ENCODE measurements around the gene WNT3.
"Not testable (repeated sequence)": the region's sequence is repeated elsewhere in the genome, so short reads cannot be mapped to it uniquely, and the experiment has no call there.

The WNT3 gene

DNA sequence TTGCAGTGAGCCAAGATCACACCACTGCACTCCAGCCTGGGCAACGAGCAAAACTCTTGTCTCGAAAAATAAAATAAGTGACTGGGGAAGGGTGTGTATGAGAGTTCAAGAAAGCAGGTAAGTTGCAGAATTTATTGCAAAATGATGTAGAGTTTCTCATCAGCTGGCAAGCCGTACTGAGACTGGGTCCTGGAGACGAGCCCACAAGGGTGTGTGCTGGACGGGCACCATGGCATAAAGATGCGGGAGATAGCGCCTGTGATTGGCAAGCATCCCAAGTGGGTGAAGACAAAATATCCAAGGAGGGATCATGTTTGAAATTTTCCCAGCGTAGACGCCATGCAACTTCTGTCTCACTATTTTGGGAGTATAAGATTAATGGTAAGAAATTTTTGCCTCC, 59.4 kb downstream of the WNT3 start:
- DNase-seq, result no peak

DNA sequence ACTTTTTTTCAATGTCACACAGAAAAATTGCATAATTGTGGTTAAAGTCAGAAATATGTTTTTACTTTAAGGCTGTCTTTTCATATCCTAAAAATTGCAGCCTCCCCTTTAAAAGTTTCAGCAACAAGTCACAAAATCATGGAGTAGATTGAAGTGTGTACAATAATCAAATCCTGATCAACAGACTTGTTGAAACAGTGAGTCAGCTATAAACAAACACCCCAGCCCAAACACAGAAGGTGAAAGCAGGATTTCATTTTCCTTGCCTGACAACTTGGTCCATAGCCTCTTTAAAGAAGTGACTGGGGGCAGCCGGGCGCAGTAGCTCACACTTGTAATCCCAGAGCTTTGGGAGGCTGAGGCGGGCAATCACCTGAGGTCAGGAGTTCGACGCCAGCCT, 59.9 kb downstream of the WNT3 start:
- no peak for DNase-seq

DNA sequence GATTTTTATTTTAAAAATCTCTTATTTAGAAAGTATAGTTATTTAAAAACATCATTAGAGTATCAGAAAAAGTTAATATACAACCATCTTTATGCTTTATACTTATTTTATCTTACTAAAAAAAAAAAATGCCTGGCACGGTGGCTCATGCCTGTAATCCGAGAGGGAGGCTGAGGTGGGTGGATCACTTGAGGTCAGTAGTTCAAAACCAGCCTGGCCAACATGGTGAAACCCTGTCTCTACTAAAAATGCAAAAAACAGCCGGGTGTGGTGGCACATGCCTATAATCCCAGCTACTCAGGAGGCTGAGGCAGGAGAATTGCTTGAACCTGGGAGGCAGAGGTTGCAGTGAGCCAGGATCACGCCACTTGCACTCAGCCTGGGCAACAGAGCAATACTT, 60.9 kb downstream of the WNT3 start:
- DNase-seq, result not testable (repeated sequence)

DNA sequence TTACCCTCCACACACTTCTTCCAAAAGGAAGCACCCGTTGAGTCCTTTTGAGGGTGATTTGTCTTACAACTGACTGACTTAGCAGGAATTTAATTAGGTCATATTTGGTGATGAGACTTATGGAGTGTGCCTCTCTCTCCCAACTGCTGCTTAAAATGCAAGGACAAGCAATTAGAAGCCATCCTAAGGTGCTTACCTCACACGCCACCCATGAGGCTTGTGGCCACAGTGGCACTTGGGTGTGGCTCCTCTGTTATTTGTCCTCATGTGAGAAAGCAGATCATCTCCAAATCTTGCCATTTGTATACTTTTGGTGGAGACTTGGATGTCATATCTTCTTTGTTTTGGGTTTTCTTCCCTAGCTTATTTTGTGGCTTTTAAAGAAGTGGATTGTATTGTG, 61.6 kb downstream of the WNT3 start:
- DNase-seq, result no peak

DNA sequence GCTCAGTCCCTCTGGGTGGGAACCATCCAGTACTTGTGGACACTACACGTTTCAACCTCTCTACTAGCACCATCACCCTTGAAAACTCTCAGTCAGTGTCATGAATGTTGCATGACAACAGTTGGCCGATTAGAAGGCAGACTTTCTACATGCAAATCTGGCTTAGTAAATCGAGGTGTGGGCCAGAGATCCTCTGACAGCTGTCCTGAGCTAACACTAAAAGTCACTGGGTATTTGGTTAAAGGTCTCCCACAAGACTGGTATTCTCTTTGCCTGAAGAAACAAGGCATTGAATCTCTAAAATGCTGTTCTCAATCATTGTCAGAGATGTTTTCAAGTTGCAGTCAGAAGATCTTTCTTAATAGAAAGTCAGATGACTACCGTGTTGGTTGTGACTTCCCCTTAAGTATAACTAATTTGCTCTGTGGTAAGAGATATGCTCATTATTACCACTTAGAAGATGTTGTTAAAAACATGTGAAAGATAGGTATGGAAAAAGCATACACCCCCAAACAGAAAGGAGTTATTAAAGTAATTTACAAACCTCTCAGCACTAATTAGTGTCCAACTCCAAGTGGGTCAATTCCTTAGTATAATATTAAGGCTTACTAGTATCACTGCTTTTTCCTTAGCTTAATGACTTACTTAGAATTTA, 62.3 kb downstream of the WNT3 start:
- no peak for DNase-seq

DNA sequence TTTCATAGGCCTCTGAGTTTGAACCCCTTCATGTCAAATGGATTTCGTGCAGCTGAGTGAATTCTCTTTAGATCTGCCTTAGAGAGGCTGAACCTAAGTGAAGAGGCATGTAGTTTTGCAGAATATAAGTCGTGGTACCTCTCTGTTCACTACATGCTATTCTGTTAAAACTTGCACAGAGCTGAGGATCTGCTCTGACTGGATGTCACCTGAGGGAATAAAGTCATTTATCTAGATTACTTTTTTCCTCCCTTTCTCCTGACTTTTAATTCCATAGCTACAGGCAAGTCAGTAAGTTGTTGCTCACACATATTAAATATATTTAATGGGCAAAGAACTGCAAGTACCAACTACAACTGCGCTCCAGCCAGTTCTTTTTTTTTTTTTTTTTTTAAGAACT, 64.7 kb downstream of the WNT3 start:
- DNase-seq, result no peak

DNA sequence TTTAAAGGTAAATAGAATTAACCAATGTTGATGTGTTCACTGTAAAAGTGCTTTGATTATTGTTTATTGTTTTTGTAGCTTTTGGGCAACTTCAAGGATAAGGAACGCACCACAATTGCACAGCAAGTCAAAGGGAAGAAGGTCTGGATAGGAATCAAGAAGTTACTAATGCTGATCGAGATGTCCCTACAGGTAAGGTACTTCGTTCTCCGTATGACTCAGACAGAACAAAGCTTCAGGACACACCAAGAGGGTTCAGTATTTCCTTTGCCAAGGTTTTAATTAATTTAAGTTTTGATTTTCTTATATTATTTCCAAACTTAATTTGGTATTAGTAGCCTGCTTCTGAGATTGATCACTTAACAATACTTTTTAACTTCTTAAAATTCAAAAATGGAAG, 67.1 kb downstream of the WNT3 start:
- no peak for DNase-seq

DNA sequence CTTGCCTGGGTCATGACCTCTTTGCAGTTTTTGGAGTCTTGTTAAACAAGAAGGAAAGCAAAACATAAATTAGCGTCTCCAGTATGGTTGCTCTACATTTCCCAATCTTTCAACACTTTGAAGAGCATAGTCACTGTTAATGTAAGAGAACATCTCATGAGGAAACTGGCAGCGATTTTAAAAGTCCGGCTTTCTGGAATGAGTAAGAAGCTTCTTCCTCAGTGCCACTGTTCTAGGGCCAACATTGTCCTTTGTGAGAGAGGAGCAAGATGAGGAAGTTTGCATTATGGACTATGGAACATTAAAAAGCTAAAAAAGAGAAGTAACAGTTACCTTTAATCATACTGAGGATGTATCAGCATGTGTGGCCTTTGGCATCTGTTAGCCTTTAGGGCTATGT, 73.1 kb downstream of the WNT3 start:
- DNase-seq, result no peak

DNA sequence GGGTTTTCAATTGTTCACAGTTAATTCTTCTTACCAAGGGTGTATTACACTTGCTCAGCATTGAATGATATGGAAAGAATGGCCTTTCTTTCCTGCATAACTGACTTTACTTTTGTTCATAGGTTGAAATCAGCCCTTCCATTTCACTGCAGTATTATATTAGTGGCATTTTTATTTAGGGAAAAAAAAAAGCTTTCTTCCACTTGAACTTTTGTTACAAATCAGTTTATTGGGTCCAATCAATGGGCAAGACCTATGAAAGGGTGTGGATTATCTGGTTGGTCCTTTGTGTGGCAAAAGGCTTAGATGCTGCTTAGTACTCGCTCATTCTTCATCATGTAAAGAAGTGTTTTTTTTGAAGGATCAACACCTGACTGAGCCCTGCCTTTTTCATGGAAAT, 74.1 kb downstream of the WNT3 start:
- DNase-seq, result no peak

DNA sequence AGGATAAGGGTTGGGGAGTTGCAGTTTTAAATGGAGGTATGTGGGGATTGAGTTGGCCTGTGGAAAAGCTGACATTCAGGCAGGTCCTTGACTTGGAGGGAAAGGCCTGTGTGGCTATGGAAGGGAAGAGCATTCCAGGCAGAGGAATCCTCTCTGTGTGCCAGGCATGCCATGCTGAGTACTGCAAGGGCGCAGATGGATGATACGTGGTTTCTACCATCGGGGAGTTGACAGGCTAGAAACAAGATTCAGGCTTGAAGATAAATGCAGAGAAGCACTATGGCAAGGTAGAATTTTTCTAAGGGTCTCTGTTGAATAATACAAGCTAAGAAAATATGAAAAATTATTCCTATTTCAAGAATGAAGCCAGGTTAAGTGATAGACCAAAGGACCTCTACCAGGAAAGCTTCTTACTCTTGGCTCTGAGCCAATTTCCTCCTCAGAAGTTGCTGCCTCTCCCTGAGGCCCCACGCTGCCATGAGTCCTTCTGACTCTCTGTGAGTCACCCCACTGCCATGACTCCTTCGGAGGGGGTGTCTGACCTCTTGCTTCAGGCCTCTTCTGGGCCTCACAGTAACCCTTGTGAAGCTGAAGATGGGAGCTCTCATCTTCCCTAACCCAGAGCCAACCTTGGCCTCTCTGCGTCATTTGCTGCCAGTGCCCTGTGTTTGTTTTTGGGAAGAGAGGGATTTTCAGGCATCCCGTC, 75.8 kb downstream of the WNT3 start:
- no peak for DNase-seq

DNA sequence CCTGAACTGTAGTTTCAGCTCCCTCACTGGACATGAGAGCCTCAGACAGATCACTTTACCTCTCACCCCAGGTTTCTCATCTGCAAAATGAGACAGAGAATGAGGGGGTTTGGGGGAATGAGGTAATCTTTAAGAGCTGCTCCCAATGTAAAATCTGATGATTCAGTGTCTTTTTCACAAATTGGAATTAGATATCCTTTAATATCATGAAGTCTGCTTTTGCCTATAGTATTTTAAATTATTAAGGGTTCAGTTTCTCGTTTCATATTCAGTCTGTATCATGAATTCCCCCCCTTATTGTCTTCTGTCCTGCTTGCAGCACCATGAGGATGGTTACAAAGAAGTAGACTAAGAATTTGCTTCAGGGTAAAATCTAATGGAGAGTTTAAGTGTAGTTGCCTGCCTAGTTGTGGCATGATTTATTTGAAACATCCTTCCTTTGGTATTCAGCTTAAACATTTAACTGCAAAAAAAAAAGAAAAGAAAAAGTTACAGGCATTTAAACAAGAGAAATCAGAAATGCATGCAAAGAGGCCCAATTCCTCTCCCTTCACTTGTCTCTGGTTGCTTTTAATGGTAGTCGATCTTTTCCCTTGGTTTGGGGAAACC, 77.3 kb downstream of the WNT3 start:
- no peak for DNase-seq

DNA sequence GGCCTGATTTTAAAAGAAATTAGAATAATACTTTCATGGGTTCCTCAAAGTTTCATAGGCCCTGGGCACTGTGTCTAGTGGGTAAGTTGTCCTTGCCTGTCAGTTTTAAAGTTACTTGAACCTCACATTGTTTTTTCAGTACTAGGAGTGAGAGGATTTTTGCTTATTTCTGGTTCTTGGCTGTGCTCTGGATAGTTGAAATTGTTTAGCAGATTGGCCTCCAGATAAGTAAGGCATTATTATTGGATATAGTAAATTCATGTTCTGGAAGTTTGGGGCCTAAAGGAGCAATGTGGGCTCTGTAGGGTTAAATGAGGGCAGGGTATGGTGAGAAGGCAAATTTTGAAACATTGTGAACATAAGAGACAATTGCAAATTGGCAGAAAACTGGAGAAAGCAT, 78.5 kb downstream of the WNT3 start:
- no peak for DNase-seq

DNA sequence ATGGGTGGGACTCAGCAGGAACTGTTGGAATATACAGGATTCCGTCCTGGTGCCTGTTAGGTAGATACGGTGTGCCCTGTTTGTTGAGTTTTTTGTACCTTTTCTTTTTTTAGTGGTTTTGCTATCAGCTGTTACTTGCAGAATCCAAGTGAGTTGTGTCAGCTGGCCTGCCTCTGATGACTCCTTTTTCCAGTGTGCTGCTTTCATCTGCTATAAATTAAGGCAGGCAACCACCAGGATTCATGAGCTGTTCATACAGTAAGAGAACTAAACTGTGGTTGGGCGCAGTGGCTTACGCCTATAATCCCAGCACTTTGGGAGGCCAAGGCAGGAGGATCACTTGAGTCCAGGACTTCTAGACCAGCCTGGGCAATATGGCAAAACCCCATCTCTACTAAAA, 79.9 kb downstream of the WNT3 start:
- DNase-seq, result no peak

DNA sequence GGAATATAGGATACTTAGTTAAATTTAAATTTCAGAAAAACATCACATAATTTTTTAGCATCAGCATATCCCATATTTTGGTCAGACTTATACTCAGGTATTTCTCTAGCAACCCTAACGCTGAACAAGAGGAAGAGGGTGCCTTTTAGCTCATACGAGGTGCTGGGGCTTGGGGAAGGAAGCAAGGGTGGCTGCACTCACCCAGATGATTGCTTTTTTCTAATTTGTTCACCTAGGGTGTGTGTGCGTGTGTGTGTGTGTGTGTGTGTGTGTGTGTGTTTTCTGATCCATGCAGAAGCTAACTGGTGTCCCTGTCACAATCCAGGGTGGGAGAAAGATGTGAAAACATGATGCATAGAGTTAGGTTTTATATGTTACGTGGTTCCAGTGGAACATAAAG, 81.2 kb downstream of the WNT3 start:
- no peak for DNase-seq

DNA sequence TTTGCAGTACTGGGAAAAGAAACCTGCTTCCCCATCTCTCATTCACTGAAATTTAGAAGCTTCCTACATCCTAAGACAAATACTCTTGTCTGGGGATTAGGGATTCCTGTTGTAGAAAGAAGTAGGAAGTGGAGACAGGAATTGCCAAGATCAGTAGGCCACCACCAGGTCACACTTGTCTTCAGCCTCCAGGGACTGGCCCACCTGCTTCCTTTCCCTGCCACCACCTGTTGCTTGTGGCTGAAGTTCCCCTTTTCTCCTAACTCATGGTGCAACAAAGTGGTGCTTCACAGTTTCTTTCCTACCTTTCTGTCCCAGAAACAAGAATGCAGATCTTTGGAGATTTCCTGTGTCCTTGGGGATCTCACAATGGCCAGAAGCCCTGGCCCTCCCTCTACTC, 82.4 kb downstream of the WNT3 start:
- DNase-seq, result no peak

DNA sequence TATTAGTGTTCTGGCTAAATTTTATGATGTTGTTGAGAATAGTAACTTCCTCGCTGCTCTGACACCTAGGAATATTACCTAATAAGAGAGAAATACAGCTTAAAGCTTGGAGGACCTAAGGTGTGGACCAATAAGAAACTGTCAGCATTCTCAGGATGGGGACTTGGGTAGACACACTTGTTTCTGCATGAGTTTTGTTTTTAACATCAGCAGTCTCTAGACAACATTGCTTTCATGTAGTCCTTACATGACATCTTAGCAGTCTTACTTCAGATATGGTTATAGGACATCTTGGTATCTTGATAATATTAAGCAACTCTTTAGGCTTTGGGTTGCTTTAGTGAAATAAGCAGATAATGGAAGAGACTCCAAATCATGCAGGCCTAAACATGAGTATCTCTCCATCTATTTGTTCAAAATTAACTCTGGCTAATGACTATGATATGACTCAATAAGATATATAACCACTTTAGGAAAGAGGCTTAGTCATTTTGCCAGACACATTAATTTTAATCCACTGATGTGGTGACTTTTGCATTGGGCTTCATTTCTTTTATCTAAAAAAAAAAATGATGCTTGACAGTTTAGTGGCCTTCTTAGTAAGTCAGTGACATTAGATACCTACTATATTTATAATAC, 84.5 kb downstream of the WNT3 start:
- DNase-seq, result no peak

DNA sequence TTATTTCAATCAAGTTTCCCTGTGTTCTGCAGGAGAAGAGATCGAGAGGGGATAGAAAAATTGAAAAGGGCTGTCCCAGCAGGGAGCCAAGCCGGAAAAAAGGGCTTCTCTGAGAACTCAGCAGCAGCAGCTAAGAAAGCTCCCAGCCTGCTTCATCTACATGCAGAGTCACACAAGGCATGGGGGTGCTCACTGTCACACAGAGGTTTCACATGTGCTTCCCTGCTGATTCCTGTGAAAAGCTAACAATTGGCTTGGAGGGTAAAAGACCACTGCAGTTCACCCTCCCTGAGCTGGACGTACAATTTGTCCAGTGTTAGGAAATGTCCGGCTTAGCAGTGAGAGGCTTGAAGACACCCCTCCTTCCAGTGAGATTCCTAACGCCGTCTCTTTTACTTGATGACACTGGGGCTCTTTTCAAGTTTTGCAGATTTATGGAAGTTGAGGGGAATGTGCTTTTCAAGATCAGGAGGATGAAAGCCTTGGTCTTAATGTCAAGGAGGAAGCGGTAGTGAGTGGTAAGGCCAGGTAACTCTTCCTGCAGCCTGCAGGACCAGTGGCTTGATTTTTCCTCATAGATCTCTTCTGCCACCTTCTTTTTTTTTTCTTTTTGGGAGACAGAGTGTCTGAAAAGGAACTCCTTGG, 85.6 kb downstream of the WNT3 start:
- no peak for DNase-seq

DNA sequence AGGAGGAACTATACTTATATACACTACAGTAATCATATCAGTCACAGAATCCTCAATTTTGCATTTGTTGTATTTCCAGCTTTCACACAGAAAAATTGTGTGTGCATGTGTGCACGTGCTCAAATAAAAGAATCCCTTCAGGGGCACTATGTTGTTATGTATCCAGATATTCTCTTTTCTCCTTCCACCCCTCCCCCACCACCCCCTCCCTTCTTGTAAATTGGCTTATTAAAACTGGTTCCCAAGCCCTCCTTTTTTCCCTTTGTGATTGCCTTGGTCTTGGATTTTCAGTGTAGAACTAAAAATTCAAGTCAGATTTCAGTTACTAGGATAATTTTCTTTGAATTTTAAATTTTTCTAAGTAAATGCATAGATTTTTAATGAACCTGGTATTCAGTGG, 86.3 kb downstream of the WNT3 start:
- no peak for DNase-seq

DNA sequence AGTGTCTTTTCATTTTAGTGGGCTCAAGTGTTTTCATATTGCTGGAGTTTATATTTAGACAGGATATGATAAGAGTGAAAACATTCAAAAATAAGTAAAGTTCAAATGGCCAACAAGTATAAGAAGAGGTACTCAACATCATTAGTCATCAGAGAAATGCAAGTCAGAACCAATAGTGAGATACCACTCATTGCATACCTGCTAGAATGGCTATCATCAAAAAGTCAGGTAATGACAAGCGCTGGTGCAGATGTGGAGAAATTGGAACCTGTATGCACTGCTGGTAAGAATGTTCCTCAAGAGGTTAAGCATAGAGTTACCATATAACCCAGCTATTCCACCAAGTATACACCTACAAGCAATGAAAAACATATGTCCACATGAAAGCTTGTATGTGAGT, 87.8 kb downstream of the WNT3 start:
- DNase-seq, result no peak

DNA sequence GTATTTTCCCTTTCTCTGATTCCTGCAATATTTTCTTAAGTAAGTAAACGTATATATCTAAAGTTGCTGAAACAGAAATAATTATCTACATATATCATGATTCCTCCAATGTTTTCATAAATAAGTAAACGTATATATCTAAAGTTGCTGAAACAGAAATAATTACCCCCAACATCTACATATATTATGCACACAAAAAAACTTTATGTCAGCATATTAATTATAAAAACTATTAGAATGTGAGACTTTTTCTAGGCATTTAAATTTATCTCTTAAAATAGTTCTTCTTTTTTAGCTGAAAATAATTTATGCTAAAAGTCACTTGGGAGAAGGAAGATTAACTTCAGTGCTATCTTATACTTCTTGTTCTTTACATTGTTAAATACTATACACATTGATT, 88.5 kb downstream of the WNT3 start:
- DNase-seq, result no peak

DNA sequence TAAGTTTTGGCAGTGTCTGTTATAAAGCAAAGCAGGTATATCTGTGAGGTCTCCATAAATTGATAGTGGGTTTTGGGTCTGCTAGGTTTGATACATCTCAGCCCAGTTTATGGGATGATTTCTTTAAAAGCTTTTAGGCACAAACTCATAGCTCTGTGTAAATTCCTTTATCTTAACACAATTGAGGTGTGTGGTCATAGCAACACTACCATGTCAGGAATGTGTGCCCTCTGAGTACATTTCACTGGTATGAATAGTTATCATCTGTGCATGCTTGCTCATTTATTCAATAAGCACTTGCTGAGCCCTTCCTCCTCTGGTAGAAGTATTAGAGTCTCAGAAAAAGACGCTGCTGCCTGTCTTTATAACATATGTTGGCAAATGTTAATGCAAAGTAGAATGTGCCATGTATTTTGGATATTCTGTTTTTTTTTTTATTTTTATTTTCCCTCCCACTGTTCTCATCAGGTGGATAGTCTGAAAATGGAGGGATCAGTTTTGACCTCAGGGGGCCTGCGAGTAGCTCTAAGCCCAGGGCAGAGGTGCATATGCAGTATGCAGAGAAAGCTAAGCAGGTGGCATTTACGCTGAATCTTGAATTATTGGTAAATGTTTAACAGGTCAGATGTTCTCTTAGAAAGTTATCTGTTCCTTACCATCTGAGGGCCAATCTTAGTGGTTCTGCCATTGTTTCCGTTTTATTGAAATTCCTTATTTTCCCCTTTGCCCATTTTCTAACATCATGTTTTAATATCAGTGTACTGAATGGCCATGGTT, 90.7 kb downstream of the WNT3 start:
- no peak for DNase-seq

DNA sequence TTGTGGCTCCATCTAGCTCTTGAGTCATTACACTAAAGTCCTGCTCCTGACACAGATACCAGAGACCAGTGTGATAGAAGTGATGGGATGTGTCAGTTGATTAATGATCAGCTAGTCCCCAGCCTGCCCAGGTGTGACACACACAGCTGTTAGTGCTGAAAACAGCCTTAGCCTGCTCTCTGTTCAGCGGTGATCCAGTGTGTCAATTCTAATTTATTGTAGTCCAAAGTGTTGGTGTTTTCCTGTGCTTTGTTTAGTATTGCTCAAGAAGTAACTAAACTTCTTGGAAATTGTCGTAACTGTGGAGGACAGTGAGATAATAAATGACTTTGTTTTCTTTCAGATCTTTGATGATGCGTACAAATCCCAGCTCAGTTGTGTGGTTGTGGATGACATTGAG, 92.3 kb downstream of the WNT3 start:
- DNase-seq, result no peak
